Trophoblast cell (in vitro differentiated cells and primary cell): ENCODE measurements around the gene PIGL.
A peak's percentile ranks its signal among the peaks of the same experiment; 100 is the strongest.

Source experiments
- DNase-seq, 2 donors: peaks; one replicate each; pipeline ENCODE4 v3.0.0-alpha.2; 2016
- H2AFZ ChIP-seq: 2 replicates; pipeline ENCODE4 v1.6.1; 2013; ENCODE audit warnings: low read length, moderate library complexity, mild to moderate bottlenecking; ENCODE audit not compliant: insufficient read depth, poor library complexity
- H2AK5ac ChIP-seq: 2 replicates; pipeline ENCODE4 v1.6.1; 2013; ENCODE audit warnings: mild to moderate bottlenecking, low read length
- H2BK120ac ChIP-seq: 2 replicates; pipeline ENCODE4 v1.6.1; 2013; ENCODE audit warnings: low read length, mild to moderate bottlenecking, moderate library complexity; ENCODE audit not compliant: insufficient read depth, poor library complexity
- H2BK12ac ChIP-seq: 2 replicates; pipeline ENCODE4 v1.6.1; 2013; ENCODE audit warnings: mild to moderate bottlenecking, low read length, moderate library complexity
- H2BK5ac ChIP-seq: 2 replicates; pipeline ENCODE4 v1.6.1; 2013; ENCODE audit warnings: low read length, low read depth, moderate library complexity, mild to moderate bottlenecking; ENCODE audit not compliant: poor library complexity
- H3K14ac ChIP-seq: 2 replicates; pipeline ENCODE4 v1.6.1; 2013; ENCODE audit warnings: mild to moderate bottlenecking, low read length
- H3K18ac ChIP-seq: 2 replicates; pipeline ENCODE4 v1.6.1; 2013; ENCODE audit warnings: mild to moderate bottlenecking, low read length
- H3K23ac ChIP-seq: 2 replicates; pipeline ENCODE4 v1.6.1; 2013; ENCODE audit warnings: low read length
- H3K27ac ChIP-seq: 2 replicates; pipeline ENCODE4 v1.5.1; 2013; ENCODE audit warnings: low read depth, mild to moderate bottlenecking, inconsistent platforms, low read length, moderate library complexity
- H3K27me3 ChIP-seq: 2 replicates; pipeline ENCODE4 v1.6.1; 2013; ENCODE audit warnings: inconsistent platforms, mild to moderate bottlenecking, low read length, moderate library complexity; ENCODE audit not compliant: insufficient read depth
- H3K36me3 ChIP-seq, 2 experiments: 1 replicate in 1 of 2; 2 replicates in 1 of 2; pipeline ENCODE4 v1.6.1; 2013; ENCODE audit warnings: low read length in 2 of 2, mild to moderate bottlenecking in 2 of 2, moderate library complexity in 1 of 2; ENCODE audit not compliant: insufficient read depth in 2 of 2, control insufficient read depth in 1 of 2
- H3K4ac ChIP-seq: 2 replicates; pipeline ENCODE4 v1.6.1; 2013; ENCODE audit warnings: low read depth, mild to moderate bottlenecking, low read length, moderate library complexity
- H3K4me1 ChIP-seq, 2 experiments: 1 replicate in 1 of 2; 2 replicates in 1 of 2; pipeline ENCODE4 v1.6.1; 2013; ENCODE audit warnings: low read length in 2 of 2, mild to moderate bottlenecking in 2 of 2, moderate library complexity in 1 of 2; ENCODE audit not compliant: insufficient read depth in 2 of 2, control insufficient read depth in 1 of 2
- H3K4me2 ChIP-seq: 2 replicates; pipeline ENCODE4 v1.6.1; 2013; ENCODE audit warnings: inconsistent platforms, mild to moderate bottlenecking, low read length, moderate library complexity
- H3K4me3 ChIP-seq: 2 replicates; pipeline ENCODE4 v1.5.1; 2013; ENCODE audit warnings: mild to moderate bottlenecking, low read depth, low read length, inconsistent platforms
- H3K79me1 ChIP-seq: one replicate; pipeline ENCODE4 v1.6.1; 2013; ENCODE audit warnings: low read length
- H3K79me2 ChIP-seq: 2 replicates; pipeline ENCODE4 v1.6.1; 2013; ENCODE audit warnings: low read length, mild to moderate bottlenecking; ENCODE audit not compliant: control insufficient read depth, insufficient read depth, poor library complexity
- H3K9ac ChIP-seq: 2 replicates; pipeline ENCODE4 v1.6.1; 2013; ENCODE audit warnings: mild to moderate bottlenecking, low read length
- H3K9me3 ChIP-seq: 2 replicates; pipeline ENCODE4 v1.6.1; 2013; ENCODE audit warnings: low read depth, mild to moderate bottlenecking, control low read depth, inconsistent platforms, low read length; ENCODE audit not compliant: insufficient read depth
- H4K12ac ChIP-seq: 2 replicates; pipeline ENCODE4 v1.6.1; 2013; ENCODE audit warnings: low read depth, mild to moderate bottlenecking, low read length, moderate library complexity
- H4K8ac ChIP-seq: 2 replicates; pipeline ENCODE4 v1.6.1; 2013; ENCODE audit warnings: low read depth, mild to moderate bottlenecking, low read length, moderate library complexity
- H4K91ac ChIP-seq: one replicate; pipeline ENCODE4 v1.6.1; 2013; ENCODE audit warnings: low read depth, mild to moderate bottlenecking, low read length, moderate library complexity
- WGBS: extraction: QIAGEN DNeasy Blood & Tissue Kit; methylation state at CpG from one replicate; pipeline ENCODE4 v1.1.7; 2013; ENCODE audit warnings: missing lambda C conversion rate; ENCODE audit not compliant: insufficient read length, insufficient coverage; ENCODE audit errors: extremely low coverage; 5-methylcytosine and 5-hydroxymethylcytosine counted together

The PIGL gene

DNA sequence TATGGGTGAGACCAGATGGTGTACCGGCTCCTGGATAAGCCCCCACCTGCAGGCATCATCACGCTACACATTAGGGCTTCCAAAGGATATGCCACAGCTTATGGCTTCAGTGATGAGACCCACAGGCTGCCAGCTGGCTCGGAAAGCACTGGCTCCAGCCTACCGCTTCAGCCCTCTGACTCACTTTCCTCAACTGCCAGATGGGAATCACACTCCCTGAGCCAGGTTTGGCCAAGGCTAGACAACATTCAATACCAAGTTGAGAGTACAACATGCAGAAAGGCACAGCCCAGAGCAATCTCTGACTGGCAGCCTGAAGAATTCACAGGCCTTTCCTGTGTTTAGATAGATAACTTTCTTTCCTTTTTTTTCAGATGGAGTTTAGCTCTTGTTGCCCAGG, 126.0 kb downstream of the PIGL start:
- H3K14ac ChIP-seq, result no peak overlapping the region
- no peak overlapping the region for H3K9ac ChIP-seq
- H3K27me3 ChIP-seq, result no peaks in the 10 kb centered on the region
- no peaks in the 10 kb centered on the region for H3K36me3 ChIP-seq
- H3K79me2 ChIP-seq, result no peaks in the 10 kb centered on the region
- DNase-seq, result no peak
- no peak overlapping the region for H3K4me3 ChIP-seq
- no peak overlapping the region for H3K4me2 ChIP-seq
- no peak overlapping the region for H2BK120ac ChIP-seq
- H2AFZ ChIP-seq, result no peak overlapping the region
- H3K9me3 ChIP-seq, result no peaks in the 10 kb centered on the region
- H4K91ac ChIP-seq, result no peak overlapping the region
- no peak overlapping the region for H3K4ac ChIP-seq
- H3K27ac ChIP-seq, result no peak overlapping the region
- no peaks in the 10 kb centered on the region for H3K79me1 ChIP-seq
- H3K18ac ChIP-seq, result no peak overlapping the region
- no CpG with 5 or more reads among the region's 4 CpGs for WGBS
- H2AK5ac ChIP-seq, result no peak overlapping the region
- peak overlapping the region; percentile 2 for H4K12ac ChIP-seq
- H2BK5ac ChIP-seq, result no peak overlapping the region
- peaks cover 0 to 4% of the 10 kb centered on the region in 2 experiments for H3K4me1 ChIP-seq
- H3K23ac ChIP-seq, result no peak overlapping the region
- H4K8ac ChIP-seq, result no peak overlapping the region
- H2BK12ac ChIP-seq, result no peak overlapping the region

DNA sequence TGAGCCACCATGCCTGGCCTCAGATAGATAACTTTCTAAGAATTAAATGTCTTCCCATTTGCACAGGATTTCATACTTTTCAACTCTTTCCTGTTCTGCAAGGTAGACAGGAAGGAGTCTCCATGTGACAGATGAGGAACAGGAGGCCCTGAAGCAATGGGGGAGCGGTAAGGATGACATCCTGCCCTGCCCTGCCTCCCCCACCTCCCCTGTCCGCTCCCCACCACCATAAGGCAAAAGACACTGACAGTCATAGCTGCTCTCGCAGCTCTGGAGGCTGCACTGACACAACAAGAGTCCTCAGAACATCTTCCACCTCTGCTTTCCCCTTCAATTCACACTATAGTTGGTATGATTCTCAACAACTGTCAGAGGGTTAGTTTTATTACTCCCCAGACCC, 126.6 kb downstream of the PIGL start:
- no peaks in the 10 kb centered on the region for H3K79me1 ChIP-seq
- no peak overlapping the region for H3K4ac ChIP-seq
- H3K27ac ChIP-seq, result no peak overlapping the region
- H3K9me3 ChIP-seq, result no peaks in the 10 kb centered on the region
- no peak overlapping the region for H3K14ac ChIP-seq
- WGBS, result no CpG with 5 or more reads among the region's 3 CpGs
- no peak overlapping the region for H2AK5ac ChIP-seq
- H4K91ac ChIP-seq, result no peak overlapping the region
- H2BK120ac ChIP-seq, result no peak overlapping the region
- no peak for DNase-seq
- H2BK12ac ChIP-seq, result no peak overlapping the region
- no peak overlapping the region for H3K9ac ChIP-seq
- no peak overlapping the region for H3K18ac ChIP-seq
- no peak overlapping the region for H2AFZ ChIP-seq
- no peaks in the 10 kb centered on the region for H3K79me2 ChIP-seq
- peaks cover 0 to 4% of the 10 kb centered on the region in 2 experiments for H3K4me1 ChIP-seq
- no peak overlapping the region for H3K23ac ChIP-seq
- H4K8ac ChIP-seq, result no peak overlapping the region
- no peaks in the 10 kb centered on the region for H3K27me3 ChIP-seq
- no peak overlapping the region for H4K12ac ChIP-seq
- no peak overlapping the region for H2BK5ac ChIP-seq
- H3K36me3 ChIP-seq, result no peaks in the 10 kb centered on the region
- H3K4me3 ChIP-seq, result no peak overlapping the region
- no peak overlapping the region for H3K4me2 ChIP-seq

DNA sequence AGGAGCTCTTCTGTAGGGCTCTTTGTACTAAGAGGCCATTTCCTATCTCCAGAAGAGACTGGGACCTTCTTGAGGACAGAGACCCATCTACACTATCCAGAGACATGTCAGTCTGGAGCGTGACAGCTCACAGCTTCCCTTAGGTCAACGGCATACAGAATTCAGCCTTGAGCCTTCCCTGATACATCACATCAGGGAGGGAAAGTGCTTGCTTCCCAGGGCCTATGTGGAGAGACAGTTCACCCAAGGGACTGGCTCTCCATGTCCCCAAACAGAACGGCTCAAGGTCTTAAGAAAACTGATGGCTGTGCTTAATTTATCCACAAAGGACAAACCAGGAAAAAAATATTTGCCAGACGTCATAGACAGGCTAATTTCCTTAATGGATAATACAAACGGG, 128.6 kb downstream of the PIGL start:
- DNase-seq, result no peak
- H2AFZ ChIP-seq, result no peak overlapping the region
- H4K8ac ChIP-seq, result no peak overlapping the region
- H2BK120ac ChIP-seq, result no peak overlapping the region
- H3K79me1 ChIP-seq, result no peaks in the 10 kb centered on the region
- H3K4me1 ChIP-seq, result peaks cover 0 to 4% of the 10 kb centered on the region in 2 experiments
- H3K9ac ChIP-seq, result no peak overlapping the region
- H3K4me3 ChIP-seq, result no peak overlapping the region
- H3K9me3 ChIP-seq, result no peaks in the 10 kb centered on the region
- no peak overlapping the region for H3K14ac ChIP-seq
- no peaks in the 10 kb centered on the region for H3K79me2 ChIP-seq
- no peak overlapping the region for H3K4ac ChIP-seq
- H2AK5ac ChIP-seq, result no peak overlapping the region
- H3K27me3 ChIP-seq, result no peaks in the 10 kb centered on the region
- peaks cover 2 to 4% of the 10 kb centered on the region in 2 experiments for H3K36me3 ChIP-seq
- H3K27ac ChIP-seq, result no peak overlapping the region
- WGBS, result no CpG with 5 or more reads among the region's 5 CpGs
- H2BK5ac ChIP-seq, result no peak overlapping the region
- no peak overlapping the region for H4K91ac ChIP-seq
- no peak overlapping the region for H2BK12ac ChIP-seq
- H3K23ac ChIP-seq, result no peak overlapping the region
- no peak overlapping the region for H4K12ac ChIP-seq
- H3K18ac ChIP-seq, result no peak overlapping the region
- H3K4me2 ChIP-seq, result no peak overlapping the region

DNA sequence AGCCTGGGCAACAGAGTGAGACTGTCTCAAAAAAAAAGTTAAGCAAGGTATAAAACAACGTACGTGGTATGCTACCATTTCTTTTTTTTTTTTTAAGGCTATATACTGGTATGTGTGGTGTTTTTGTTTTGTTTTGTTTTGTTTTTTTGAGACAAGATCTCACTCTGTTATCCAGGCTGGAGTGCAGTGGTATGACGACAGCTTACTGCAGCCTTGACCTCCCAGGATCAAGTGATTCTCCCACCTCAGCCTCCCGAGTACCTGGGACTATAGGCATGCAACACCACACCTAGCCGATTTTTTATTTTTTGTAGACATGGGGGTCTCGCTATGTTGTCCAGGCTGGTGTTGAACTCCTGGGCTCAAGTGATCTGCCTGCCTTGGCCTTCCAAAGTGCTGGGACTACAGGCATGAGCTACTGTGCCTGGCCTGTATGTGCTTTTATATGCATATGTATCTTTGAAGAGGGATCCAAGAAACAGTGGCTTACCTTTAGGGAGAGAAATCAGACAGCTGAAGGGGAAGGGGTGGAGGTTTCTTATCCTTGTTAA, 129.8 kb downstream of the PIGL start:
- Histone ChIP-seq H3K23ac (no peak overlapping the region), H3K79me2 (no peaks in the 10 kb centered on the region), H4K12ac (no peak overlapping the region), H3K4ac (no peak overlapping the region), H2BK12ac (no peak overlapping the region), H3K4me2 (no peak overlapping the region), H3K36me3 (peaks cover 2 to 4% of the 10 kb centered on the region in 2 experiments), H3K4me3 (no peak overlapping the region), H3K9ac (no peak overlapping the region), H3K27me3 (peaks cover under 1% of the 10 kb centered on the region), H2AFZ (no peak overlapping the region), H3K18ac (no peak overlapping the region), H3K14ac (no peak overlapping the region), H4K8ac (no peak overlapping the region), H2BK5ac (no peak overlapping the region), H3K27ac (no peak overlapping the region), H3K4me1 (peaks cover 0 to 4% of the 10 kb centered on the region in 2 experiments), H2BK120ac (no peak overlapping the region), H3K79me1 (no peaks in the 10 kb centered on the region), H2AK5ac (no peak overlapping the region), H4K91ac (no peak overlapping the region), H3K9me3 (no peaks in the 10 kb centered on the region)
- WGBS, result no CpG with 5 or more reads among the region's 6 CpGs
- no peak for DNase-seq
